Neural crest cell (in vitro differentiated cells): Measurements from ENCODE around the gene ZNF491. TPM values are rescaled to one million over a fixed set of nuclear protein-coding genes. Genes with fewer than 3 reads are reported as not detected.

Experiments
- DNase-seq: peaks from one replicate; pipeline ENCODE4 v3.0.0; 2021; ENCODE audit warnings: low read depth, mixed read lengths, low spot score
- H3K27ac Mint-ChIP-seq: one replicate; pipeline ENCODE4 v1.8.0; 2021; ENCODE audit warnings: mild to moderate bottlenecking, mixed read lengths; ENCODE audit not compliant: unreplicated experiment
- H3K27me3 Mint-ChIP-seq: 2 replicates; pipeline ENCODE4 v1.8.0; 2021; ENCODE audit warnings: low read depth, mild to moderate bottlenecking, mixed read lengths
- H3K36me3 Mint-ChIP-seq: 2 replicates; pipeline ENCODE4 v1.8.0; 2021; ENCODE audit warnings: low read depth, mild to moderate bottlenecking, mixed read lengths
- H3K4me1 Mint-ChIP-seq: 2 replicates; pipeline ENCODE4 v1.8.0; 2021; ENCODE audit warnings: mixed read lengths
- H3K4me3 Mint-ChIP-seq: one replicate; pipeline ENCODE4 v1.8.0; 2021; ENCODE audit warnings: mild to moderate bottlenecking, mixed read lengths
- H3K9me3 Mint-ChIP-seq: 2 replicates; pipeline ENCODE4 v1.8.0; 2021; ENCODE audit warnings: mixed read lengths
- total RNA-seq: library from RNA; stranded (reverse); gene quantifications from 2 replicates; pipeline ENCODE4 v1.2.1, GENCODE V29; 2021
- TF ChIP-seq, protein P1 (sequence below): fragments of 200-600 bp; sonication (generic); conservative IDR thresholded peaks from 2 replicates; pipeline ENCODE4 v1.5.0; 2021; ENCODE audit warnings: antibody characterized with exemption, mild to moderate bottlenecking

ZNF491 gene
- total RNA-seq, 1 donor from 2014 or later, result 9.8 TPM

DNA sequence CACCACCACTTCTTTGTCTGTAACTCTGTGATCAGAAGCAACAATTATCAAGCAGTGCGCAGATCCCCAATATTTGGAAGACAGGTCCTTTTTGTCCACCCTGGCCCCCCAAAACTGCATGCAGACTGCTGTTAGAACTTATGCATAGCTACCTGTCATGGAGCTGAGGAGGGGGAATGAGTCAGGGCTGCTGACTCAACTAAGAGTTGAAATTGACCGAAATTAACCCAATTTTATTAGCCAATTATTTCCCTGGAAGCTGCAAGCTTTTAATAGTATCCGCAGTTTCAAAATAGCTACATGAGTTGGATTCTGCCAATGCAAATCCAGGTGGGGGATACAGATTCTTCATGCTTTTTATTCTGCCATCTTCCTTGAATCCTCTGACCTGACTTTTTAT, 14.0 kb upstream of the ZNF491 start:
- peaks cover 35% of the 10 kb centered on the region for H3K9me3 Mint-ChIP-seq
- H3K4me3 Mint-ChIP-seq, result no peak overlapping the region
- TF ChIP-seq, protein P1, sequence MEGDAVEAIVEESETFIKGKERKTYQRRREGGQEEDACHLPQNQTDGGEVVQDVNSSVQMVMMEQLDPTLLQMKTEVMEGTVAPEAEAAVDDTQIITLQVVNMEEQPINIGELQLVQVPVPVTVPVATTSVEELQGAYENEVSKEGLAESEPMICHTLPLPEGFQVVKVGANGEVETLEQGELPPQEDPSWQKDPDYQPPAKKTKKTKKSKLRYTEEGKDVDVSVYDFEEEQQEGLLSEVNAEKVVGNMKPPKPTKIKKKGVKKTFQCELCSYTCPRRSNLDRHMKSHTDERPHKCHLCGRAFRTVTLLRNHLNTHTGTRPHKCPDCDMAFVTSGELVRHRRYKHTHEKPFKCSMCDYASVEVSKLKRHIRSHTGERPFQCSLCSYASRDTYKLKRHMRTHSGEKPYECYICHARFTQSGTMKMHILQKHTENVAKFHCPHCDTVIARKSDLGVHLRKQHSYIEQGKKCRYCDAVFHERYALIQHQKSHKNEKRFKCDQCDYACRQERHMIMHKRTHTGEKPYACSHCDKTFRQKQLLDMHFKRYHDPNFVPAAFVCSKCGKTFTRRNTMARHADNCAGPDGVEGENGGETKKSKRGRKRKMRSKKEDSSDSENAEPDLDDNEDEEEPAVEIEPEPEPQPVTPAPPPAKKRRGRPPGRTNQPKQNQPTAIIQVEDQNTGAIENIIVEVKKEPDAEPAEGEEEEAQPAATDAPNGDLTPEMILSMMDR, result no peak
- H3K36me3 Mint-ChIP-seq, result peaks cover 50% of the 10 kb centered on the region
- no peak overlapping the region for H3K27ac Mint-ChIP-seq
- H3K4me1 Mint-ChIP-seq, result no peaks in the 10 kb centered on the region
- peaks cover under 1% of the 10 kb centered on the region for H3K27me3 Mint-ChIP-seq
- no peak for DNase-seq

DNA sequence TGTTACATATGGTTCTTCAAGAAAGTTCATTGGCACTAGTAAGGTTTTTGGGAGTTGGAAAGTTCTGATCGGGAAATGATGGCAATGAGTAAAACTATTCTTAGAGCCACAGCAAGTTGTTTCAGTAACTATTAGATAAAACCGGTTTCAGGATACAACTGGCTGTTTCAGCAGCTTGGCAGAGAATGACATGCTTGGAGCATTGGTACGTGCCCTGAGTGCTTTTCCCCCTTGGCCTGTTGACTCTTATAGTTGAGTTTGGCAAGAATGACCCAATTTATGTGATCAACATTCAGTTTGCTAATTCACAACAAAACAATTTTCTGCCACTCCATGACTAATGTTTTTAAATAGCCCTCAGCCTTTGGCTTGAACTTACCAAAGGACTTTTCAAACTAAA, 10.8 kb upstream of the ZNF491 start:
- Mint-ChIP-seq H3K9me3 (peaks cover 36% of the 10 kb centered on the region), H3K27me3 (peaks cover 7% of the 10 kb centered on the region), H3K4me3 (no peak overlapping the region), H3K4me1 (no peaks in the 10 kb centered on the region), H3K36me3 (peaks cover 29% of the 10 kb centered on the region), H3K27ac (no peak overlapping the region)
- TF ChIP-seq, protein P1, result no peak
- no peak for DNase-seq

DNA sequence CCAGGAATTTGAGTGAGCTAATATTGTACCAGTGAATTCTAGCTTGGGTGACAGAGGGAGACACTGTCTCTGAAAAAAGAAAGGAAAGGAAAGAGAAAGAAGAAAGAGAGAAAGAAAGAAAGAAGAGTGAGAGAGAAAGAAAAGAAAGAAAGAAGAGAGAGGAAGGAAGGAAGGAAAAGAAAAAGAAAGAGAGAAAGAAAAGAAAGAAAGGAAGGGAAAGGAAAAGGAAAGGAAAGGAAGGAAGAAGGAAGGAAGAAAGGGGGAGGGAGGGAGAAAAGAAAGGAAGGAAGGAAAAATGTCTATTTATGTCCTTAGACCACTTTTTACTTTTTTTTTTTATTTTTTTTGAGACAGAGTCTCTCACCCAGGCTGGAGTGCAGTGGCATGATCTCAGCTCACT, 5.4 kb upstream of the ZNF491 start:
- peaks cover 35% of the 10 kb centered on the region for H3K27me3 Mint-ChIP-seq
- peaks cover 8% of the 10 kb centered on the region for H3K4me1 Mint-ChIP-seq
- no peak for DNase-seq
- no peak overlapping the region for H3K4me3 Mint-ChIP-seq
- H3K36me3 Mint-ChIP-seq, result peaks cover 2% of the 10 kb centered on the region
- H3K9me3 Mint-ChIP-seq, result peaks cover 17% of the 10 kb centered on the region
- TF ChIP-seq, protein P1, result no peak
- H3K27ac Mint-ChIP-seq, result no peak overlapping the region

DNA sequence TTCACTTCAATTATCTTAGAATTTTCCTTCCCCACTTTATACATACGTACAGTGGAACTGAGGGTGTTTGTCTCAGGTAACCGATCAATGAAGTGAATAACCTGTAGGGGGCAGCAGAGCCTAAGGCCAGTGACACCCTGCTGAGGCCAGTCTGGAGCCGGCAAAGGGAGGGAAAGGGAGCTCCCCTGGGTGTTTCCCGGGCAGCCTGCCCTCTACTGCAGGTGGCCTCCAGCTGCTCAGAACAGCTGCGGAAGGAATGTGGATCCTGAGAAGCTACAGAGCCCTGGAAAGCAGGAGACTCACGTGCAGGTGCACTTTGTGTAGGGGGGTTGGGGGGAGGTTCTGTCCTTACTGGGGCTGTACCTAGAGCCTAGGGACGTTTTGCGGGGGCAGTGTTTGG, 832 bp upstream of the ZNF491 start:
- peak overlapping the region; percentile 95 for H3K4me3 Mint-ChIP-seq
- TF ChIP-seq, protein P1, result peak; percentile 91

DNA sequence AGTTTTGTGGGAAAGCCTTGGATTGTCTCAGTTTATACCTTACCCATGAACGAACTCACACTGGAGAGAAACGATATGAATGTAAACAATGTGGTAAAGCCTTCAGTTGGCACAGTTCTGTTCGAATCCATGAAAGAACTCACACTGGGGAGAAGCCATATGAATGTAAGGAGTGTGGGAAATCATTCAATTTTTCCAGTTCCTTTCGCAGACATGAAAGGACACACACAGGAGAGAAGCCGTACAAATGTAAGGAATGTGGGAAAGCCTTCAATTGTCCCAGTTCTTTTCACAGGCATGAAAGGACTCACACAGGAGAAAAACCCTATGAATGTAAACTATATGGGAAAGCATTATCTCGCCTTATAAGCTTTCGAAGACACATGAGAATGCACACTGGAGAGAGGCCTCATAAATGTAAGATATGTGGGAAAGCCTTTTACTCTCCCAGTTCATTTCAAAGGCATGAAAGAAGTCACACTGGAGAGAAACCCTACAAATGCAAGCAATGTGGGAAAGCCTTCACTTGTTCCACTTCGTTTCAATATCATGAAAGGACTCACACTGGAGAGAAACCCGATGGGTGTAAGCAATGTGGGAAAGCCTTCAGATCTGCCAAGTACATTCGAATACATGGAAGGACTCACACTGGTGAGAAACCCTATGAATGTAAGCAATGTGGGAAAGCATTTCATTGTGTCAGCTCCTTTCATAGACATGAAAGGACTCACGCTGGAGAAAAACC, 8.2 kb downstream of the ZNF491 start:
- Mint-ChIP-seq H3K27me3 (no peaks in the 10 kb centered on the region), H3K27ac (no peak overlapping the region), H3K4me1 (no peaks in the 10 kb centered on the region), H3K9me3 (peaks cover 32% of the 10 kb centered on the region), H3K4me3 (no peak overlapping the region), H3K36me3 (peaks cover 75% of the 10 kb centered on the region)
- TF ChIP-seq, protein P1, result no peak
- no peak for DNase-seq

More for the DNA sequence above, 832 bp upstream of the ZNF491 start:
- Mint-ChIP-seq H3K9me3 (peaks cover 3% of the 10 kb centered on the region), H3K36me3 (peaks cover 13% of the 10 kb centered on the region), H3K27me3 (peaks cover 28% of the 10 kb centered on the region), H3K4me1 (peaks cover 18% of the 10 kb centered on the region), H3K27ac (no peak overlapping the region)
- DNase-seq, result peak; percentile 76
